HG02885 (cell line): ENCODE measurements around the gene CIROP.

Source experiments
- ATAC-seq: cut with Tn5 transposase; IDR thresholded peaks from one replicate; pipeline ENCODE4 v1.9.1; 2021; ENCODE audit warnings: mild to moderate bottlenecking; ENCODE audit not compliant: unreplicated experiment, poor library complexity

CIROP gene

DNA sequence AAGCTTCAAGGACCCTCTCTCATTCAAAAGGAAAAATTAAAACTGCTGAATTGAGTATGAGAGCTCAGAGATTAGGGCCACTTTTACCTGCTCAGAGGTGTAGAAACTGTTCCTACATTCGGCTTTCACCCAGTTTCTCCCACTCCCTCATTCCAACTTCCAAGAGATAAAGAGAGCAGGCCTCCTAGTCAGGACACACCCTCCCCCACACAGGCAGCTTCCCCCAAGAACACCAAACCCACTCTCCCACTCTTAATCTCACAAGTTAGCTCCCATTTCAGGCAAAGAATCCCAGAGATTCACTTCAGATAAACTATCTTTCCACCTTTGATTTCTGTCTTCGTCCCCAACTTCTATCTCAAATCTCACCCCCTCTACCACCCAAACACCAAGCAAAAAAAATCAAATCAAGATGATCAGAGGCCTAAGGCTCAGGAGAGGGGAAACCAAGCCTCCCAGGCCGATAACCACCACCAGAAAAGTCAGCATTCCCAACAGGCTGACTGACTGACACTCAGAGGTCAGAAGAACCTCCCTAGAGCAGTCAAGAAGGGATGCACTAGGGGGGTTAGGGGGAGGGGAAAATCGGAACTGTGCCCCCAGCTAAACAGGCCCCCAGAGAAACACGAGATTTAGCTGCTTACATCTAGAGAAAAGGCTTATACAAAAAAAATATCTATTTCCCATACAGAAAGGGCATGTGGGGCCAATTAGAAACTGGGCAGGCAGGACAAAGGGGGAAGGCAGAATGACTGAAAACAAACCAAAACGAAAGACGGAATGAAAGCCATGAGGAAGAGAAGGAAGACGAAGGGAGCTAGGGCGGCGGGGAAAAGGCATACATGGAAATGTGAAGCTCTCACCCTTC lies 34.3 kb downstream of the CIROP start:
- no peak for ATAC-seq

DNA sequence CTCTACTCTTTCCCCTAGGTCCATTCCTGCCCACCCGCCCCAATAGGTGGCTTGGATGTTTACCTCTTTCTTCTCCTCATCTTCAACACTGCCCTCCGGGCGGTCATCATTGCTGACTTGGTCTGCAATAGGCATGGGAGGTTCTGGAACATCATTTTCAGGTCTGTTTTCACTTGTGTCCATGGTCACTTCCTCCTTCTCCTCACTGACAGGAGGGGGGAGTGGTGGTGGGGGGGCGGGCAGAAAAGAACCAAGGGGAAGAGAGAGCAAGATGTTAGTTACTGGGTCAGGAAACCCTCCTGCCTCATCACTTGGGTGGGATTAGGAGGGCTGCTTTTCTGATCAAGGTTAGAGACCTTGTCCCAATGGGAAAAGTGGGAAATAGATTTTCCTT lies 35.4 kb downstream of the CIROP start:
- ATAC-seq, result no peak

GRCh38 chr14:23068789-23069412 lies 35.9 kb downstream of the CIROP start:
- peak; percentile 77 for ATAC-seq

GRCh38 chr14:23067847-23068788 lies 36.7 kb downstream of the CIROP start:
- no peak for ATAC-seq

DNA sequence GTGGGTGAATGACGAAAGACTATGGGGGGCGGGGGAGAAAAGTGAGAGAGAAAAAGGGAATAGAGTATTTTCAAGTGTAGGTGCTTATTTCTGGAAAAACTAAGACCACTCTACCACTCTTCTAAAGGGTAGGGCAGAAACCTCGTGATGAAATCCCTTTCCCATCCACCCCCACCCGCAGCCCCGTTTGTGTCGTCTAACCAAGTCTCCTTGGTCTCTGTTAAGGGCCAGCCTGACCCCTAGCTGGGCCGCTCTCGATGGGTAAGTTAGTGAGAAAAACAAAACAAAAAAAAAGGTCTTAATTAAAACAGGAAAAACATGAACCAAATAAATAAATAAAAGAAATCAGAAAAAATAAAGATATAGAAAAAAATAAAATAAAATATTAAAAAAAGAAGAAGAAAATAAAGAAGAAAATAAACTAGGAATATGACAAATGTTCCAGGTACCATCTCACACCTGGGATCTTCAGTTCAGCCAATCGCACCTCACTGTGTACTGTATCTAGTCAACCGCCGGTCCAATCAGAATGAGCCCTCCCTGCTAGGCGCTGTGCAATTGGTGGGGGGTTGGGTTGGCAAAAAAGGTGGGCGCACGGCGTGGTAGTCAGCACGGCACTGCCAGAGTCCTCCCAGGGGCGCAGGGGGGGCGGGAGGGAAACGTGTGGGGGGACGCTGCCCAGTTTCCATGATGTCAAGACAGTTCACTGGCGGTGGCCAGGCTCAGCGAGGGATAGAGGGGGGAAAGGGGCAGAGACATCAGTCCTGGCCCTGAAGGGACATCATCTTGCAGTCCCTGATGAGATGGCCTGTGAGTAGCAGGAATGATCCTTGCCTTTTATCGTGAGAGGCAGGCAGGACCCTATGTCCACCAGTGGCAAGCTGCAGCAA lies 37.7 kb downstream of the CIROP start:
- ATAC-seq, result no peak

DNA sequence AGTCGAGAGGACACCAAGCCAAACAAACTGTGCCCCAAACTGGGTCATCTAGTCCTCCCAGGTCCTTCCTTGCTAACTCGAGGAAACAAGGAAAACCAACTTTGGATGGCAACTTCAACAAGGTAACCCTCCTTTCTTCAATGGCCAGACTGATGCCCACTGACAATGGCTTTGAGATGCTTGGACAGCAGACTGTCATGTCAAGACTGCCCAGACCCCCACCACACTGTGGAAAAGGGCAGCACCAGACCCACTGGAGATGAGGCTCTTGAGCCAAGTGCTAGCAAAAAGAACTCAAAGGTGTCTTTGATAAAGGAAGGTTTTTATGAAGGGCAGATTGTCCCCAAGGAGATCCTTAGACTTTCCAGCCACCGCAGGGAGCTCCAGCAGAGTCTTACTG lies 38.4 kb downstream of the CIROP start:
- ATAC-seq, result no peak

- ATAC-seq, result no peak
Measured at GRCh38 chr14:23063601-23064000, 41.2 kb downstream of the CIROP start.

DNA sequence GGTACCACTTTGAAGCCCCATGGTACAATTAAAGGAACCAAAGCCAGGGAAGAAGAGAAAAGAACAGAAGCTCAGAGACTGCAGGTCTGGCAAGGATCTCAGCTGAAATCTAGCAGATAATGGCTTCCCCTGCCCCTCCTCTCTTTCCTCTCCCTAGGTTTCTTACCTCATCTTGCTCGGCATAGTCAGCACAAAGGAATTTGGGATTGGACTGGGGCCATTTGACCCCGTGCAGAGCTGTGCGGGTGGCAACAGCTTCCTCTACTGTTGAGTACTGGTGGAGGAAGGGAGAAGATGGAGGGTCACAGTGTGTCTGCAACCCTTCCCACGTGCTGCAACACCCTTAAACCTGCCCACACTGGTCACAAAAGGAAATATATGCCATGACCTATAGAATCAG lies 42.8 kb downstream of the CIROP start:
- no peak for ATAC-seq

DNA sequence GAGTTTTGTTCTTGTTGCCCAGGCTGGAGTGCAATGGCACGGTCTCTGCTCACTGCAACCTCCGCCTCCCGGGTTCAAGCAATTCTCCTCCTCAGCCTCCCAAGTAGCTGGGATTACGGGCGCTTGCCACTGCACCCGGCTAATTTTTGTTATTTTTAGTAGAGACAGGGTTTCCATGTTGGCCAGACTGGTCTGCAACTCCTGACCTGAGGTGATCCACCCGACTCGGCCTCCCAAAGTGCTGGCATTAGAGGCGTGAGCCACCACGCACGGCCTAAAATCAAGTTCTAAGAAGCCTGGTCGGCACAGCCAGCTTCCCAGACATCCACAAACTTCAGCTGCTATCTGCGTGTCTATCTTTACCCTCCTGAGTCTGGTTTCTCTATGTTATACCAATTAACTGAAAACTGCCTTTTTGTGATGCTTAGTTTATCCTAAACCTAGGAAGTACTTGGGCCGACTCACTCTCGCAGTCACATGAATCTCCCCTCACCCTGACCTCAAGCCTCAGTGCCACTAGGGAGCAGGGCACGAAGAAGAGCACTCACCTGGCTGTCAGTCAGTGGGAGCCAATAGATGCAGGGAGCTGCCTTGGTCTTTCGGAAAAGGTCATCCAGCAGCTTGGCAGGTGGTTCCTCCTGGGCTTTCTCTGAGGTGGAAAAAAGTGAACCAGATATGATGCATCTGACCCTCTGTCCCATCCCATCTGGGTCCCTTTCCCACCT lies 44.1 kb downstream of the CIROP start:
- ATAC-seq, result no peak

DNA sequence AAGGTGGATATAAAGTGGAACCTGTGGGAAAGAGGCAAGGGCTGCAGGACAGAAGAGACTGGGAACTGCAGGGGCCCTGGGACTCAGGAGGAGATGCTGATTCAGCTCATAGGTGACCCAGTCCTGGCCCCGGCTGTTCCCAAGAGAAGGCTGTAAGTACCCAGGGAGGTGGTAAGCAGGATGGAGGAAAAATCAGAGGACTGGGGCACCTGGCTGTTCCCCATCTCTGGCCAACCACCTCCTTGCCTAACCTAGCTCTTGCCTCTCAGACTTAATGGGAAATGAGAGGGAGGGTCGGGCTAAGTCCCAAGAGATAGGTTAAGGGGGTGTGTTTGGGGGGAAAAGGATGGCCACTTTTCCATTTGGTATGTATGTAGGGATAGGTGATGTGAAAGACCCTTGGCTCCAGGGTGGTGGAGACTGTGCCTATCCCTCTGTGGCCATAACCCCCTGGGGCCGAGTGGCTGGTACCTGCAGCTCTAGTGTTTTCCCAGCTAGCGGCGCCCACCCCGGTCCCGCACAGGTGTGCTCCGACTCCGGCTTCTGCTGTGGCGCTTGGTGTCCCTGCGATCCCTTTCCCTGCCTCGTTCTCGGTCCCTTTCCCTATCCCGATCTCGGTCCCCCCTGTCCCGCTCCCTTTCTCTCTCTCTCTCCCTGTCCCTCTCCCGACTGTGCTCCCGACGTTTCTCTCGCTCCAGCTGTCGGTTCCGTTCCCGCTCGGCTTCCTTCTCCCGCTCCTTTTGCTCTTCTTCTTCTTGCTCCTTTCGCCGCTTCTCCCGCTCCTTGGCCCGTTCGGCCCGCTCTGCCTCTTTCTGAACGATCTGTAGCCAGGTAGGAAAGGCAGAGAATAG lies 45.9 kb downstream of the CIROP start:
- ATAC-seq, result no peak

DNA sequence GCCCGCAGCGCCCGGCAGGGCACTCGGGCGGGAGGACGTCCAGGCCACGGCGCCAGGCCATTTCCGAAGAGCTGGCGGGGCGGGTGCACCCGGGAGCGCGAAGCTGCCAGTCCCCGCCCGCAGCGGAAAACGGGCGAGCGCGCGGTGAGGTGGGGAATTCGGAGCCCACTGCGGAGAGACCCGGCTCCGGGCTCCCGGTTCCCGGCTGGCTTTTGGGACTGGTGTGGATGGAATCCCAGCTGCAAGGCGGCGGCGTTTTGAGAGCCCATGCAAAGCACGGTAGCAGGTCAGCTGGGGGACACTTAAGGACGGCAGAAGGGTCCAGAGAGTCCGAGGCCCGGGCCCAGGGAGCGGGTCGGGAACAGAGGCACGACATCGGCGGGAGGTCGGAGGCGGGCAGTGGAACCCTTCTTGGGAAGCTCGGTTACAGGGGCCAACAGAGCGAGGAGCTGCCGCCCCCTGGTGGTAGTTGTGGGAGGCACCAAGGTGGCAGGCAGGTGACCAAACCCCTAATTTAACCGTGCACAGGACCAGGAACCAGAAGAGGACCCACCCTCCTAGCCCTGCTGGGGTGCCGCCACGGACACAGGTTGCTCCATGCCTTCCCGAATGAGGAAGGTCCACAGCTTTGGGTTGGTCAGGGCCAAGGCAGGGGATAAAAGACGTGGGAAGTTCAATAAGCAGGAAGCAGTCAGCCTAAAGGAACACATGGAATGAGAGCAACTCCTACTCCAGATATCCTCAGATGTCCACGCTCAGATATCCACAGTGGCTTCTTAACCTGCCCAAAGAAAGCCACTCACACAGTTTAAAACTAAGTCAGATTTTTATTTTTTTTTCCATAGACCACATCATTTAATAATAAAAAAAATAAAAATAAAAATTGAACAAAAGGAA lies 46.8 kb downstream of the CIROP start:
- peak; percentile 64 for ATAC-seq

GRCh38 chr14:23056956-23057756 lies 47.6 kb downstream of the CIROP start, which contains the start of gene CDH24:
Gene CDH24, minus strand, starts transcription at chr14:23057520. Its CDS starts 1,787 bp downstream, at chr14:23055733.
- peak; percentile 63 for ATAC-seq

DNA sequence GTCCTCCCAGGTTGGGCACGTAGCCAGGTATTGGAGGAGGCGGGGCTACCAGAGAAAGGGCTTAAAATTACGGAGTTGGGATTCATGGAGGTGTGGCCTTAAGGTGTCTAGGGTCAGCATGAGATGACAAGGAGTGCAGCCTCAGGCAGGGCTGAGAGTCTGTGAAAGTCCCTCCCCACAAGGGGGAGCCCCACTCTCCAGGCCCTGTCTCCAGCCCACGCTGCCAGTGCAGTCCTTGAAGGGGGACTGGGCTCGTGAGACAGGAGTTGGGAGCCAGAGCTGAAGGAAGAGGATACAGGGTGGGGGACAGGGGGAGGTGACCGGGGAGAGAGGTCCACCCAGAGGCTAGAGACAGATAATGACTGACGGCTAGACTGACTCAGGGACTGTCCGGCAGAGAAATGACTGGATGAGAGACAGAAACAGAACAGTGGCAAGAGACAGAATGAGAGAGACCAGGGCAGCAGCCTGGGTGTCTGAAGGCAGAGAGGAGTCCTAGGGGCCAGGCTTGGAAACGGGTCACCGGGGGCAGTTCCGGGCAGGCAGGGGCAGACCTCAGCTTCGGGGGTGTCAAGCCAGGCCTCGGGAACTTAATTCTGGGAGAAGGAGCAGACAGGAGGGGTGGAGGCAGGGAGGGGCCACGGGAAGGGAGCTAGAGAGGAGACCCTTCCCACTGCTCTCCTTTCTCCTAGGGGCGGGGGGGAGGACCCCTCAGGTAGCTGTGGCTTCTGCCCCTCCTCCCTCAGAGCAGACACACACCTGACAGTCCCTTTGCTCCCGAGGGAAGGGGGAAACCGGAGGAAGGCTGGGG lies 48.4 kb downstream of the CIROP start:
- peak; percentile 64 for ATAC-seq

GRCh38 chr14:23055621-23056144 lies 49.1 kb downstream of the CIROP start:
- no peak for ATAC-seq

GRCh38 chr14:23055147-23055550 lies 49.6 kb downstream of the CIROP start:
- ATAC-seq, result no peak
